NCI-H1092 treated with DMSO at 0.1 percent for 48 hours (cell line): Measurements from ENCODE around the gene TEKT5.
"Not testable (repeated sequence)": the region's sequence is repeated elsewhere in the genome, so short reads cannot be mapped to it uniquely, and the experiment has no call there.

Experiments
- DNase-seq: peaks from one replicate; lab custom pipeline; 2025; lab: John Stamatoyannopoulos, UW

TEKT5 gene

DNA sequence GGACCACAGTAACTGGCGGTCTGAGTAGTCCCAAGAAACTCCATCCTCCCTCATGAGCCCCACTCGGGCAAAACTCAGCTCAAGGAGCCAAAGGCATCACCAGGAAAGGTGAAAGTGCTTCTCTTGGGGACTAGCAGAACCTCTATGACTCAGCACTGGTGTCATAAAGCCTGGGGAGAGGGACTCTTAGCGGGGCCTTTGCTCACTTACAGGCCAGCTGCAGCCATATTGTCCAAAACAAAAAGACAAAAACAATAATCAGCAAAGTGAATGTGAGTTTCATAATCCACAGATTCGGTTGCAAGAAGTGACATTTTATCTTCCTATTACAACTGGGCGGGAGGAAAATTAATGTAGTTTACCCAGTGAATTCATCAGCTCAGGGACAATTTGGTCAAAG is at the start of gene TEKT5:
Gene TEKT5 (minus strand): TSS at position 101 of the 400 bp plus-strand sequence. CDS start 57 bp downstream, at position 44.
- no peak for DNase-seq

DNA sequence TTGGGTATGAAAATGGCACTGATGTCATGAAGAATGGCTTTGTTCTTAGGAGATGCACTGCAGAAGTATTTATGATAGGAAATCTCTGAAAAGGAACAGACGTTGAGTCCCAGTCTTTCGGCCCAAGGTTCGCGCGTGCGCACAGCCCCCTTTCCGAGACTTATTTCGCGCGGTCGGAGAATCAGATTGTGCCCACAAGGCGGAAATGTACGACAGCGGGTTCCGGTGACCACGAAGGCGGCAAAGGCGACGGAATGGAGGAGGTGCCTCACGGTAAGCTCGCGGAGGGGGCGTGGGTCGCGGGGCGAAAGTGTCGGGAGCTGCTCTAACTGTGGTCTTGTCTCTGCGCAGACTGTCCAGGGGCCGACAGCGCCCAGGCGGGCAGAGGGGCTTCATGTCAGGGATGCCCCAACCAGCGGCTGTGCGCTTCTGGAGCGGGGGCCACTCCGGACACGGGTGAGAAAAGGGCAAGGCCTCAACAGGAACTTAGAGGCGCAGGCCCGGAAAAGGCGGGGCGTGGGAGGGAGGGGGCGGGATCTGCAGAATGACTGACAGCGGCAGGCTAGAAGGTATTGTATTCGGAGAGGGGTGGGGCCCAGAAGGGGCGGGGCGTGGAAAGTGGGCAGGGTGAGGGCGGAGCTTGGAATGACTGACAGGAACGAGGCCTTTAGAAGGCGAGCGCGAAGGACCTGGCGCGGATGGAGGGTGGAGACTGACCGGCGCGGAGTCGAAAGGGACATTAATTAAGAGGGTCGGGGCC is 49.1 kb upstream of the TEKT5 start, which contains the start of gene NUBP1:
Gene NUBP1 (plus strand): TSS at position 233 of the 760 bp plus-strand sequence. CDS start 22 bp downstream, at position 255.
- DNase-seq, result peak; percentile 97

DNA sequence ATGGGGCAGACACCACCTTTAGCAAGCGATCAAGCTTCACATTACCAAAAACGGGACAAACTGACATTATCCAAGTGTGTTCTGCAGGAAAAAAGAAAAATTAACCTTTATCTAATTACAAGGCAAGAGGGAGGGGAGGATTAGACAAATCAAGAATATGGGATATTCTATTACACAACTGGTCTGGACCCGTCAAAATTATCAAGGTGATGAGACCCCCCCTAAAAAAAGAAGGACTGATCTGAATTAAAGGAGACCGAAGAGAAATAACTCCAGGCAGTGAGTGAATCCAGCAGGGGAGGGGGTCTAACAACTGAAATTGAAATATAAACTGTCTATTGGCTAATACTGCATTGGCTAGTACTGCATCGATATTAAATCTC is 48.5 kb upstream of the TEKT5 start:
- no peak for DNase-seq

- DNase-seq, result peak; percentile 70
These were observed 47.1 kb upstream of the TEKT5 start for GRCh38 chr16:10741844-10742243.

- not testable (repeated sequence) for DNase-seq
These were observed 46.5 kb upstream of the TEKT5 start for GRCh38 chr16:10741249-10741648.

DNA sequence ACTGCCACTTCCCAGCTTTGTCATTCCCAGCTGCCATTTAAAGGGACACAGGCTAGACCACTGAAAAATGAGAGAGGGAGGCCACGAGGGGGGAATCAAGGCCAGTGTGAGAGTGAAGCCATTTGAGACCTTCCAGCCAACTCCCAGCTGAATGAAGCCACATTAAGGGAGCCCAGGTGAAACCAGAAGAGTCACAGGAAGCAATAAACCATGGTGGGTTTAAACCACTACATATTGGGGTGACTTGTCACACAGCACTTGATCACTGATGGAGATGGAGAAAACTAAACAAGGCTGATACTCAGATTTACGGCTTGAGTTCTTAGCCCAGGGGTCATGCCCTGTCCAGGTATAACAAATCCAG is 46.1 kb upstream of the TEKT5 start:
- DNase-seq, result no peak

GRCh38 chr16:10740000-10740844 is 45.5 kb upstream of the TEKT5 start:
- DNase-seq, result no peak

- DNase-seq, result no peak
These were observed 43.7 kb upstream of the TEKT5 start for GRCh38 chr16:10738231-10739077.

DNA sequence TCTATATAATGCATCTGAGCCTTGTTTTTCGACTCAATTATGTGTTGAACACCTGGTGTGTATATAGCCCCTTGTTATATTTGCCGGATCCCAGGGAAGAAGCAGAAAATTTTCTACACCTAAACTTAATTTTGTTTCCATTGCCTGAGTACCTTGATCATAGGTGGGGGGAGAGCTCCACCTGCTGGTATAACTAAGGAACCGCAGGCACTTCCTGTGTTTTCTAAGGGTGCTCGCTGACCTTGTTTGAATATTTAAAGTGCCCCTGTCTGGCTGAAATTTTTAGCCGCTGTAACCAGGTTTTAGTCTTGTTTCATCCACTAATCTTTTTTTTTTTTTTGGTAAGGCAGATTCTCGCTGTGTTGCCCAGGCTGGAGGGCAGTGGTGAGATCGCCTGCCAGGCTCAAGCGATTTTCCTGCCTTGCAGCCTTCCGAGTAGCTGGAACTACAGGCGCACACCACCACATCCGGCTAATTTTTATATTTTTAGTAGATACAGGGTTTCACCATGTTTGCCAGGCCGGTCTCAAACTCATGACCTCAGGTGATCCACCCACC is 42.4 kb upstream of the TEKT5 start:
- peak; percentile 71 for DNase-seq

GRCh38 chr16:10731790-10732189 is 37.1 kb upstream of the TEKT5 start:
- no peak for DNase-seq

DNA sequence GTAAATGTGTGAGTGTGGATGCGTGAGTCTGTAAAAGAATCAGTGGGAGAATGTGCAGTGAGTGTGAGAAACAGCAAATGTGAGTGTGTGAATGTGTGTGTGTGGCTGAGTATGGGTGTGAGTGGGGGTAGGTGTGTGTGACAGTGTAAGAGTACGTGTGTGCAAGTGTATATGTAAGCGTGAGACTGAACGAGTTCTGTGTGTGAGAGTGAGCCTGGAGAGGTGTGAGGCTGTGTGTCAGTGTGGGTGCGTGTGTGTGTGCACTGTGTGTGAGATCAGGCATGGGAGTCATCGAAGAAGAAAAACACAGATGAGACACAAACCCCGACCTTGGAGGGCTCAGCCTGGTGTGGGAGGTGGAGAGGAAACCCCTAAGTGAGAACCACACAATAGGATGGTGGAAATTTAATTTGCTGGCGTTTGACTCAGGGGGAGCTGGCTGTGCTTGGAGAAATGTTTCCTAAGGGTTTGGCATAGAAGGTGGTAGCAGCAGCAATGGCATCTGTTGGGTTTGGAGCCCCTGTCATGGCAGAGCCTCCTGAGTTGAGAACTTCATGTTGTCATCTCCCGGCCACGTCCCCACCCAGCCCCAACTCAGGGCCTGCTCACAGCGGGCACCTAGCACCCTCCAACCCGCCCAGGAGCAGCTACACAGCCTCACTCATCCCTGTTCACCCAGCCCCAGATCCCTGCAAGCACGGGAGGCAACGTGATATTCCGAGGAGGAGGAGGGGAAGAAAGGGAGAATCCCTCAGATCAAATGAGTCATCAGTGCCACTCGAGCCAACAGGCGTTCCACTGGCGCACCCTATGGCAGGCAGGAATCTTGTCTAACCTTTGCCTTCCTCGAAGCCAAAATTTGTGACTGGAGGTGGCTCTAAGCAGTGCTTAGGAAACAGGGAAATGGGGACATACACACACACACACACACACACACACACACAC is 34.6 kb upstream of the TEKT5 start:
- DNase-seq, result no peak

DNA sequence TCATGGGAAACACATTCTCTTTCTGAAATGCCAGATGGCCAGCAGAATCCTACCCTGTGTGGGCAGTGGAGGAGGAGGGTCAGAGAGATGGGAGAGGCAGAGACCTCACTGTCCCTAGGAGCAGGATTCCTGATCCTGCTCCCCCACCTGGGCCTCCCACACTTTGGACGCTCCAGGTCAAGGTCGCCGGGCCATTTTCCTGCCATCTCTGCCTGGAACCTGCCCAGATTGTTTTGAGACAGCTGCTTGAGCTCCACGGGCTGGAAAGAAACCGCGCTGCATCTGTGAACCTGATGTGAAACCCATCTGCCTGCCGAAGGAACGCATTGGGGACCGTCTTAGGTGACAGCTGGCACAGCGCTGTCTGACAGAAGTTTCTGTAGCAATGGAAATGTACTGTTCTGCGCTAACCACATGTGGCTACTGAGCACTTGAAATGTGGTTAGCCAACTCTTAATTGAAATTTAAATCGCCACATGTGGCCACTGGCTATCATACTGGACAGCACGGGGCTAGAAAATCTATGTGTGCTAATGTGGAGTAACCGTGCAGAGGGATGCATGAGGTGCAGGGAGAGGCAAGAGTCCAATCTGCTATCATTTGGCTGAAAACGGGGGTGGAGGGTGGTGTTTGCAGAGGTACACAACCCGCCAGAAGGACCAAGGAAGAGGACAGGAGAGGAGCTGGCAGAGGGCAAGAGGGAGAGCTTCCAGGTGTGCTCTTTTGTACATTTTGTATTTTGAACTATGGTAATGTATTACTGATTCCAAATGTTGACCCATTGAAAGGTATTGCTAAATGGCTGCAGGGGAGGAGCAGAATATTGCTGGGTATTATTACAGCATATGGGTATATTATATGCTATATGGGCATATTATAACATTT is 33.5 kb upstream of the TEKT5 start:
- DNase-seq, result no peak

GRCh38 chr16:10708969-10709368 is 14.2 kb upstream of the TEKT5 start:
- DNase-seq, result no peak

GRCh38 chr16:10699756-10700155 is 5.0 kb upstream of the TEKT5 start:
- no peak for DNase-seq

GRCh38 chr16:10694306-10694705 is 424 bp downstream of the TEKT5 start:
- no peak for DNase-seq

- no peak for DNase-seq
These were observed 841 bp downstream of the TEKT5 start for GRCh38 chr16:10693889-10694288.

- DNase-seq, result no peak
These were observed 2.3 kb downstream of the TEKT5 start for GRCh38 chr16:10692470-10692869.

- no peak for DNase-seq
These were observed 6.0 kb downstream of the TEKT5 start for GRCh38 chr16:10688726-10689125.

DNA sequence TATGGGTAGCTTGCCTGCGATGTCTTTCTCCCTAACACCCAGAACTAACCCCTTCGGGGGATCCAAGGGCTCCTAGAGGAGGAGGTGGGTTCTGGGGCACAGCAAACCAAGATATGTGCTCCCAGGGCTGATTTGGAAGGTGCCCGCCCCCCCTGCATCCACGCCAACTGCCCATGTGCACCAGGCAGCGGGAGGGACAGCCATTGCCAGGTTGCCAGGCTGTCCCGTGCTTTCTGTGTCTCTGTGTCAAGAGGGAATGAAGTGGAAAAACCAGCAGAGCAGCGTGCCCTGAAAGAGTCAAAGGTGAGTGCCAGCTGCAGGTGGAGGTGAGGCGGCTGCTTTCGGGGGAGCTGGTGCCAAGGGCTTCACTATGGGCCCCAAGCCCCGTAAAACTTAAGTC is 6.4 kb downstream of the TEKT5 start:
- no peak for DNase-seq

GRCh38 chr16:10685709-10686108 is 9.0 kb downstream of the TEKT5 start:
- DNase-seq, result no peak
